Activated naive CD4-positive, alpha-beta T cell treated with anti-CD3 and anti-CD28 coated beads, Interleukin-2, amount 50 U/mL, for 16 hours (primary cell): Measurements from ENCODE around the gene MDH1B.
"Not testable (repeated sequence)": the region's sequence is repeated elsewhere in the genome, so short reads cannot be mapped to it uniquely, and the experiment has no call there.

Experiments
- DNase-seq: peaks from one replicate; pipeline ENCODE4 v3.0.0-alpha.2; 2020

Gene MDH1B

GRCh38 chr2:206766057-206766930 is 1.2 kb upstream of the MDH1B start:
- DNase-seq: no peak

- DNase-seq: no peak
These were observed 371 bp downstream of the MDH1B start for GRCh38 chr2:206764673-206765241.

GRCh38 chr2:206756816-206757215 is 8.3 kb downstream of the MDH1B start:
- DNase-seq: no peak

GRCh38 chr2:206740800-206741199 is 24.3 kb downstream of the MDH1B start:
- DNase-seq: no peak

- no peak for DNase-seq
These were observed 25.9 kb downstream of the MDH1B start for GRCh38 chr2:206739271-206739670.

GRCh38 chr2:206736935-206737334 is 28.2 kb downstream of the MDH1B start:
- DNase-seq: no peak

- no peak for DNase-seq
These were observed 31.8 kb downstream of the MDH1B start for GRCh38 chr2:206733341-206733740.

- no peak for DNase-seq
These were observed 36.6 kb downstream of the MDH1B start for GRCh38 chr2:206728277-206729199.

GRCh38 chr2:206727287-206727686 is 37.8 kb downstream of the MDH1B start:
- DNase-seq: no peak

- DNase-seq: no peak
These were observed 41.8 kb downstream of the MDH1B start for GRCh38 chr2:206723288-206723687.

- no peak for DNase-seq
These were observed 43.7 kb downstream of the MDH1B start for GRCh38 chr2:206721256-206721920.

GRCh38 chr2:206718296-206718695 is 46.8 kb downstream of the MDH1B start, which contains the start of gene DYTN:
Gene DYTN, minus strand, starts transcription at chr2:206718396. Its CDS starts 117 bp downstream, at chr2:206718279.
- no peak for DNase-seq

GRCh38 chr2:206716623-206717022 is 48.5 kb downstream of the MDH1B start:
- no peak for DNase-seq

- DNase-seq: not testable (repeated sequence)
These were observed 49.9 kb downstream of the MDH1B start for GRCh38 chr2:206715183-206715582.

- no peak for DNase-seq
These were observed 51.4 kb downstream of the MDH1B start for GRCh38 chr2:206713746-206714145.

- no peak for DNase-seq
These were observed 56.8 kb downstream of the MDH1B start for GRCh38 chr2:206708286-206708685.

- no peak for DNase-seq
These were observed 57.9 kb downstream of the MDH1B start for GRCh38 chr2:206707164-206707701.

GRCh38 chr2:206701952-206702605 is 63.0 kb downstream of the MDH1B start:
- DNase-seq: no peak

- DNase-seq: no peak
These were observed 65.0 kb downstream of the MDH1B start for GRCh38 chr2:206700156-206700555.

- DNase-seq: no peak
These were observed 66.3 kb downstream of the MDH1B start for GRCh38 chr2:206698811-206699210.

GRCh38 chr2:206696910-206697309 is 68.2 kb downstream of the MDH1B start:
- no peak for DNase-seq
